ENCODE data around the gene HSD17B1. TPM values are rescaled to one million over a fixed set of nuclear protein-coding genes. Genes with fewer than 3 reads are reported as not detected.

Gene HSD17B1
- total RNA-seq, 1 donor from 2014 or later: 1.4 TPM

DNA sequence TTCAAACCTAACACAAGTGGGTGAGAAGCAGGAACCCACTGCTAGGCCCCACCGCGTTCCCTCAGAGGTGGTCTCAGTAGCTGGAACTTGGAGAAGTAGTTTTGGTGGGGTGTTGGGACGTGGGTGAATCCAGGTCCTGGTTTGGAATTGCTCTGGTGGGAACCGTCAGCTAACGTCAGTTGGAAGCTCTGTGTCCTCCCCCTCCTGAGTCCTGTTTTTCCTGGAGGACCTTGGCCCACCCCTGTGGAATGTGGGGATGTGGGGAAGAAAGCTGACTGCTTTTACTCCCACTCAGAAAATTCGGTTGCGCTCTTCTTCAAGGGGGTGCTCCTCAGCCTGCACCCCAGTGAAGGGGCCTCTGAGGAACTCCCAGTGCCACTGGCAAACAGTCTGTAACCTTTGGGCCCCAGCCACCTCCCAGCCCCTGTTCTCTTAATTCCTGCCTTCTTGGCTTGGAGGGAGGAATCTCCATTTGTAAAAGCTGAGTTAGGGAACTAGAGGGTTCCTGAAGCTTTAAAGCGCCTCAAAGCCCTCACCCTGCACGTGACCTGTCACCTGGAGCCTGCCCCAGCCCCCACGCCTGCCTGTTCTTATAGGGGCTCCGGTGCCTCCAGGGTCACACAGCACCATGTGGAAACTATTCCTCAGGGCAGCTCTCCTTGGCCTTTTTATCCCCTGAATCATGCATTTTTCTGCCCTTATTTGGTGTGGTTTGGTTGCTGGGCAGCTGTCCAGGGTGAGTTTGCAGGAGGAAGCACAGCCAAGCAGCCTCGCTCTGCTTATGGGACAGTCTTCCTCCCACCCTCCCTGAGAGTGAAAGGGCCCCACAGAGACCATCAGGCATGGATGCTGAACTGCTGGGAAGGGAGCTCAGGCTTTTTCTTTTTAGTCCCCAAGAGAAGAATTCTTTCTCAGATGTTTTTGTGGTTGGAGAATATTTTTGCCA, 32.9 kb upstream of the HSD17B1 start:
- Mint-ChIP-seq H3K36me3 (ENCODE audit: low read depth) (peaks cover 1% of the 10 kb centered on the region), H3K4me3 (ENCODE audit: unreplicated experiment) (peak overlapping the region; percentile 49), H3K27me3 (ENCODE audit: low read depth) (no peaks in the 10 kb centered on the region), H3K27ac (ENCODE audit: unreplicated experiment) (peak overlapping the region; percentile 97), H3K9me3 (ENCODE audit: low read depth) (no peaks in the 10 kb centered on the region), H3K4me1 (ENCODE audit: low read depth) (peaks cover 83% of the 10 kb centered on the region)
- DNase-seq (ENCODE audit: low spot score): peak; percentile 93
- TF ChIP-seq, protein P1, sequence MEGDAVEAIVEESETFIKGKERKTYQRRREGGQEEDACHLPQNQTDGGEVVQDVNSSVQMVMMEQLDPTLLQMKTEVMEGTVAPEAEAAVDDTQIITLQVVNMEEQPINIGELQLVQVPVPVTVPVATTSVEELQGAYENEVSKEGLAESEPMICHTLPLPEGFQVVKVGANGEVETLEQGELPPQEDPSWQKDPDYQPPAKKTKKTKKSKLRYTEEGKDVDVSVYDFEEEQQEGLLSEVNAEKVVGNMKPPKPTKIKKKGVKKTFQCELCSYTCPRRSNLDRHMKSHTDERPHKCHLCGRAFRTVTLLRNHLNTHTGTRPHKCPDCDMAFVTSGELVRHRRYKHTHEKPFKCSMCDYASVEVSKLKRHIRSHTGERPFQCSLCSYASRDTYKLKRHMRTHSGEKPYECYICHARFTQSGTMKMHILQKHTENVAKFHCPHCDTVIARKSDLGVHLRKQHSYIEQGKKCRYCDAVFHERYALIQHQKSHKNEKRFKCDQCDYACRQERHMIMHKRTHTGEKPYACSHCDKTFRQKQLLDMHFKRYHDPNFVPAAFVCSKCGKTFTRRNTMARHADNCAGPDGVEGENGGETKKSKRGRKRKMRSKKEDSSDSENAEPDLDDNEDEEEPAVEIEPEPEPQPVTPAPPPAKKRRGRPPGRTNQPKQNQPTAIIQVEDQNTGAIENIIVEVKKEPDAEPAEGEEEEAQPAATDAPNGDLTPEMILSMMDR (IDR thresholded peaks at IDR 0.05): no peak

DNA sequence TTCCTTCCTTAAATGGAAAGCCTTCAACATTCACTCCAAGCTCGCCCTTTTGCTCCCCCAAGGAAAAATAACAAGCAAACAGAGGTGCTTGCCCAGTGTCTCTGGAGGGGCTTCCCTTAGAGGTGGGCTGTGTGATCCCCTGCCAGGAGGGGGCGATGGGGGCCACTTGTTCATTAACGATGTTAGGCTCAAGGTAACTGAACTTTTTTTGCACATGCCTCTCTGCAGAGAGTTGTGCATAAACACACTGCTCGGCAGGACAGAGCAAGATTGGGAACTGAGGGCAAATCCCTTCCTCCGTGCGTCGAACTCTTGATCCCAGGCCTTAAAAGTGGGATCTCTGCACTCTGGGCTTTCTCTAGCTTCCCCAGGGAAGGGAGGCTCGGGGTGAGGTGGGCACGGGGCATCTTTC, 32.2 kb upstream of the HSD17B1 start:
- TF ChIP-seq, protein P1 (IDR thresholded peaks at IDR 0.05): peak; percentile 70
- Mint-ChIP-seq H3K27ac (ENCODE audit: unreplicated experiment) (peak overlapping the region; percentile 97), H3K27me3 (ENCODE audit: low read depth) (no peaks in the 10 kb centered on the region), H3K36me3 (ENCODE audit: low read depth) (peaks cover 1% of the 10 kb centered on the region), H3K4me1 (ENCODE audit: low read depth) (peaks cover 90% of the 10 kb centered on the region), H3K4me3 (ENCODE audit: unreplicated experiment) (peak overlapping the region; percentile 40), H3K9me3 (ENCODE audit: low read depth) (no peaks in the 10 kb centered on the region)
- peak; percentile 66 for DNase-seq (ENCODE audit: low spot score)

DNA sequence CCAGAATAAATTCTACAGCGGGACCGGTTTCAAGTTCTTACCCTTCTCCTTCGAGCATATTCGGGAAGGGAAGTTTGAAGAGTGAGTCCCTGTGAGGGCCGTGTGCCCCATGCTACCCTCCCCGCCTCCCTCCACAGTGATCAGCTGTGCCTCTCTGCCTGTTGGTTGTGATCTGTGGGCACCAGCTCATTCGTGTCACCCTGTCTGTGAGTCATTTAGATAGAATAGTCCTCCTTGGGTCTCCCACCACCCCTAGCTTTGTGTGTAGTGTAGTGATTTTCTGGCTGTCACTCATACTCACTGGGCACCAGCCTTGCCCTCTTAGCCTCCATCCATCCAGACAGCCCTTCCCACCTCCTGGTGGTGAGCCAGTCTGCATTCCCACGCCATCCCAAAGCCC, 31.7 kb upstream of the HSD17B1 start:
- Mint-ChIP-seq H3K27ac (ENCODE audit: unreplicated experiment) (peak overlapping the region; percentile 97), H3K27me3 (ENCODE audit: low read depth) (no peaks in the 10 kb centered on the region), H3K4me1 (ENCODE audit: low read depth) (peaks cover 90% of the 10 kb centered on the region), H3K4me3 (ENCODE audit: unreplicated experiment) (peak overlapping the region; percentile 40), H3K9me3 (ENCODE audit: low read depth) (no peaks in the 10 kb centered on the region), H3K36me3 (ENCODE audit: low read depth) (no peaks in the 10 kb centered on the region)
- peak; percentile 54 for DNase-seq (ENCODE audit: low spot score)
- TF ChIP-seq, protein P1 (IDR thresholded peaks at IDR 0.05): no peak

DNA sequence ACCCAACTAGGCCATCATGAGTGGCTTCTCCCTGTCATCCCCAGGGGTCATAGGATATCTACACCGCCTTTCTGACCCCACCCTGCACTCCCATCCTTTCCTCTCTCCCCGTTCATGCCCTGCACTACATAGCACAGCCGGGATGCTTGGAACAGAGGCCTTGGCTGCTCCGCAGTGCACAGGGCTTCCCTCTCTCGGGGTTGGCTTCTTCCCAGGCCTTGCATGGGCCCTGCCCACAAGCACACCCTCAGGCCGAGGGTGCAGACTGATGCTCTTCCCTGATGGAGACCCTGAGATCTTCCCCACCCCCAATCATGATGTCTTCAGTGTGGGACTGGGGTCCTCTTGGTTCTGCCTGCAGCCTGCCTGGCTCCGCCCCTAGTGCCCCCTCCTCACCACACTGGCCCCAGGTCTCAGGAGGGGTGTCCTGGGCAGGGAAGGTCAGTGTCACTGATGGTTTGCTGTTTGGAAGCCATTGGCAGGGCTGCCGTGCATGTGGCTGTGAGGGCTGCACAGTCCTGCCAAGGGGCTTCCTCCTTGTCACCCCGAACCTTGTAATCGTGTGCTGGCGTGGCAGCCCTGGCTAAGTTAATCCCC, 31.0 kb upstream of the HSD17B1 start:
- Mint-ChIP-seq H3K4me3 (ENCODE audit: unreplicated experiment) (peak overlapping the region; percentile 40), H3K27me3 (ENCODE audit: low read depth) (no peaks in the 10 kb centered on the region), H3K36me3 (ENCODE audit: low read depth) (no peaks in the 10 kb centered on the region), H3K4me1 (ENCODE audit: low read depth) (peaks cover 87% of the 10 kb centered on the region), H3K27ac (ENCODE audit: unreplicated experiment) (peak overlapping the region; percentile 97), H3K9me3 (ENCODE audit: low read depth) (no peaks in the 10 kb centered on the region)
- peak; percentile 79 for DNase-seq (ENCODE audit: low spot score)
- TF ChIP-seq, protein P1 (IDR thresholded peaks at IDR 0.05): no peak

DNA sequence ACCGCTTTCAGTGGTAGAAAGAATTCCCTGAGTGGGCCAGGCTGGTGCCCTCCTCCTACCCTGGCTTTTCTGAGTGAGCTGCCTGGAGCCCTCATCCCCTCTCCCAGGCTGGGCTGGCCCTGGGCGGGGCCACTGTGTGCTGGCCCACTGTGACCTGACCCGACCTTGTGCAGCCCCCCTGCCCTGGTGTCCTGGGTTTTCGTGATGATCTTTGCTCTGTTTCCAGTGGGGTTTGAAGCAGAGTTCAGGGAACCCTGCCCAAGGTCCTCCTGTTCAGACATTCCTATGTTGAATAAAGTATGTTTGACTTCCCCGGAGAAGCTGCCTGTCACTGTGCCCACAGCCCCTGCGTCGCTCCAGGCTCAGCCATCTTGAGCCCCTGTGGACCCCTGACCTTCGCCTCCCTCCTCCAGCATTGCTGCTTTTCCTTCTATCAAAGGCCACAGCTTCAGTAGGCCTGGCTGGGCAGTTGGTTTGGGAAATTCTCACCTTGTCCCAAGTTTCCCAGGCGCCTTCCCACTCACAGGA, 30.4 kb upstream of the HSD17B1 start:
- Mint-ChIP-seq H3K9me3 (ENCODE audit: low read depth) (no peaks in the 10 kb centered on the region), H3K27me3 (ENCODE audit: low read depth) (no peaks in the 10 kb centered on the region), H3K4me3 (ENCODE audit: unreplicated experiment) (peak overlapping the region; percentile 12), H3K36me3 (ENCODE audit: low read depth) (no peaks in the 10 kb centered on the region), H3K4me1 (ENCODE audit: low read depth) (peaks cover 88% of the 10 kb centered on the region), H3K27ac (ENCODE audit: unreplicated experiment) (peak overlapping the region; percentile 87)
- TF ChIP-seq, protein P1 (IDR thresholded peaks at IDR 0.05): no peak
- DNase-seq (ENCODE audit: low spot score): peak; percentile 63
